NCI-H128 (cell line): ENCODE measurements around the gene LTBP2.

ENCODE experiments used
- DNase-seq: peaks from one replicate; lab custom pipeline; 2025; ENCODE audit not compliant: unreplicated experiment; lab: John Stamatoyannopoulos, UW

LTBP2 gene

DNA sequence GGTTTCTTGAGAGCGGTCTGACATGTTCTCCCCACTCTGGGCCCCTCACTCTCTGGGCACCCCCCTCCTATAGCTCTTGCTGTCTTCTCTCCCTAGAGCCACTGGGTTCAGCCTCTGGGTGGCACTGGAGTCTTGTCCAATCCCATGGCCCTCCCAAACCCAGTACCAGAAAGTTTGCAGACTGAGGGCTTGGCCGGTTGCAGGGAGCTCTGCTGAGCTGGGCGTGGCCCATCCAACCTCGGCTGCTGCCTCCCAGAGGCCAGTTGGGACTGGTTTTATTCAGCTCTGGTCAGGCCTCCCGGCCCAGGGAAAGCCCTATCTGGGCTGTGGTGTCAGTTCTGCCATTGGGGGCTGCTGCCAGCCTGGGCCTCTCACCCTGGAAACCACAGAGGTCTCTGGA is 80.6 kb downstream of the LTBP2 start:
- DNase-seq, result no peak

- DNase-seq, result no peak
Observed at GRCh38 chr14:74531006-74531405, 81.0 kb downstream of the LTBP2 start.

DNA sequence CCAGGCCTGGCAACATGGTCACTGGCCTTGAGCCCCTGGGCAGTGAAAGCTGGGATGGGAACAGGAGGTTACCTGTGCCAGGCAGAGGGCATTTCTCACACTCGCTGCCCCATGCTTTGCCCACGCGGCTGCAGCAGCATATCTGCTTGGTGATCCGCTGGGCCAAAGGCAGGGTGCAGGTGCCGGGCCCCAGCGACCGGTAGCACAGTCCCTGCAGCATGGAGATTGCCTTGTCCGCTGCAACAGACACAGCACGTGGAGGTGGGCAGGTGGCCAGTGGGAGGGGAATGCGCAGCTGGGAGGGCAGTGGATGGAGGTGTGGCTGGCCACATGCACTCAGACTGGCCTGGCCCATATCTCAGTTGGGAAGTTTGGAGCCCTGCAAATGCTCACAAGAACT is 83.2 kb downstream of the LTBP2 start:
- DNase-seq, result no peak

DNA sequence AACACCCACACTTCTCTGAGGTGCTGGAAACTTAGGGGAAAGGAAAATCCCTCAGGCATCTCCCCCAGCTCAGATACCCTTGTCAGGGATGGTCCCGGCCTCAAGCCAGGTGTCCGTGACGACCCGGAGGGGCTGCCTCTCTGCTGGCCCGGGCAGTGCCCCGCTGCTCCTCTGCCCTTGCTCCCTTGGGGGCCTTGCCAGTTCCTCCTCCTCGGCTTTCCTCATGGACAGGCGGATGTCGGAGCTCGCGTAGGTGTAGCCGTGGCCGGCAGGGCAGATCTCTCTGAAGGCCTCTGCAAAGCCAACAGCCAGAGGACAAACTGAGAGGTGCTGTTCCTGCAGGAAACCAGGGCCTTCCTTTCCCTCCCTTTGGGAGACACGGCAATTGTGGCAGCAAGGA is 83.6 kb downstream of the LTBP2 start:
- no peak for DNase-seq

DNA sequence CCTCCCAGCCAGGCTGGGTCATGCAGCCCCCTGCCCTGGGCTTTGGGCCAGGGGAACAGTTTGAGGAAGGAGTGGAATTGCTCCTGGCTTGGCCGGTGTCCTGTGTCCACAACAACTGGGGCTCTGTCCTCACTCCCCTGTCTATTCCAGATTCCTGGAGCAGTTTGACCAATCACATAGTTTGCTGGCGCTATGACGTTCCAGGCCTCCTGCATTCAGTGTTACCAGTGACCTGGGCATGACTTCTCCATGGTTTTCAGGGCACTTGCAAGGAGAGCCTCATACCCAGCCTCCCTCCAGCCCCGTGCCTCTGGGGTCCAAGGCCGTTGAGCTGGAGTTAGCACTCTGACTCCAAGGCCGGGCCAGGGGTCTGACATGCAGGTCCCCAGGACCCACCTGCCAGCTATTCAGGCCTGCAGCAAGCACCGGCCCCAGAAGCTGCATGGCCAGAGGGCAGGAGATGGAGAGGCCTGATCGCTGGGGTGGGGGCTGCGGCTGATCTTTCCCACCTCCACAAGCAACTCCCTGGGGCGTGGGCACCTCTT is 84.2 kb downstream of the LTBP2 start:
- DNase-seq, result no peak

DNA sequence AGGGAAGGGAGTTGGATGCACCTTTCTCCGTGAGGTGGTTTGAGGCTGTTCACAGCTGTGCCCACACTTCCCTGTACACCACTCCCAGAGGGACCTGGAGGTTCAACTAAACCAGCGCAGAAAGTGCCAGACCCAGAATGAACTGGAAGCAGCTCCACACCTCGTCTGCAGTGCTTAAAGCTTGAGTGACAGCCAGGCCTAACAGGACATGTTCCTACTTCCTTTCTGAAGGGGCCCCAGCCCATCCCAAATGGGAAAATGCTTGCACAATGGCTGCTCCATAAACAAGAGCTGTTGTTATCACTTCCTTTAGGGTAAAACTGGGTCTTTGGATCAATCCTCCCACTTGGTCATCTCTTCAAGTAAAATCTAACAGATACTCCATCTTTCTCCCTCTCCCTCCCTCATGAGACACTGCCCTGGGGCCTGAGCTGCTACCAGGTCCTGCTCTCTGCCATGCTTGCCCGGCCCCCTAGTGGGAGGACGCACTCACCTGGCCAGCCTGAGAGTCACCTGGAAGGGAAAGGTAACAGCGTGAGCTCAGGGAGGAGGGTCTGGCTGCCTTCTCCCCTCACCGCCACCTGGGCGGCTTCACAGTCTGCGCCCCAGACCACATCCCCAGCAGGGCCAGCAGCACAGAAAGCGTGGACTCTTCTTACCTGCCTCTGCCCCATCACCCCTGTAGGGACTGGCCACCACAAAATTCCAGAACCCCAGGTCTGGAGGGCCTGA is 85.0 kb downstream of the LTBP2 start:
- no peak for DNase-seq

DNA sequence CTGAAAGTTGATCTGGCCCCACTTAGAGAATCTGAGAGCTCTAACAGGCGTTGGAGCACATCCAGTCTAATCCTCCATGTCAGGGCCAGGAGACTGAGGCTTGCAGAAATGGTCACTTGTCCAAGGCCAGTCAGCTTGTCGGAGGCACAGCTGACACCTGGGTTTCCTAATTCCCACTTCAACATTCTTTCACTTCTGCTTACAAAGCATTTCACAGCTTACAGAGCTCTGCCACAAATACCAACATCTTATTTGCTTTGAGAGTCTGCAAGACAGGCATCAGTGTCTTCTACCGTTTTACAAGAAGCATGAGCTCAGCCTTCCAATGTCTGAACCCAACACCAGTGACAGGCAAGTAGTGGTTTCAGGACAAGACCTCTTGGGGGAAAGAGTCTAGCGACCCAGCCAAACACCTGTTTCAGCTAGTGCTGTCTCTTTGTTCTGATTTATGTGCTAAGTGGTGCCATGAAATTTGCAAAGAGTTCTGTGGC is 86.6 kb downstream of the LTBP2 start:
- DNase-seq, result no peak

DNA sequence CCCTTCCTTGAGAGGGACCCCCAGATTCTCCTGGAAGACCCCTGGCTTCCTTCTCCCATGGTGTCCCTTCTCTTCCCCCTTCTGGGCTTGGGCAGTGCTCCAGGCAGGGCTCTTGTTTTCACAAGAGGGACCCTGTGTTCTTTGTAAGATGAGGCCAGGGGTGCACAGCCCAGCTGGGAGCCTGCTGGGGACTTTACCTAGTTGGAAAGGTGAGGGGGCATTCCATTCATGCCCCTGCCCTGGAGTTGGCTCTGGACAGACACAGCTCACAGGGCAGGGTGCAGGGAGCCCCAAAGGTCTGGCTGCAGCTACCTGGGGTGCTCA is 87.3 kb downstream of the LTBP2 start:
- no peak for DNase-seq

DNA sequence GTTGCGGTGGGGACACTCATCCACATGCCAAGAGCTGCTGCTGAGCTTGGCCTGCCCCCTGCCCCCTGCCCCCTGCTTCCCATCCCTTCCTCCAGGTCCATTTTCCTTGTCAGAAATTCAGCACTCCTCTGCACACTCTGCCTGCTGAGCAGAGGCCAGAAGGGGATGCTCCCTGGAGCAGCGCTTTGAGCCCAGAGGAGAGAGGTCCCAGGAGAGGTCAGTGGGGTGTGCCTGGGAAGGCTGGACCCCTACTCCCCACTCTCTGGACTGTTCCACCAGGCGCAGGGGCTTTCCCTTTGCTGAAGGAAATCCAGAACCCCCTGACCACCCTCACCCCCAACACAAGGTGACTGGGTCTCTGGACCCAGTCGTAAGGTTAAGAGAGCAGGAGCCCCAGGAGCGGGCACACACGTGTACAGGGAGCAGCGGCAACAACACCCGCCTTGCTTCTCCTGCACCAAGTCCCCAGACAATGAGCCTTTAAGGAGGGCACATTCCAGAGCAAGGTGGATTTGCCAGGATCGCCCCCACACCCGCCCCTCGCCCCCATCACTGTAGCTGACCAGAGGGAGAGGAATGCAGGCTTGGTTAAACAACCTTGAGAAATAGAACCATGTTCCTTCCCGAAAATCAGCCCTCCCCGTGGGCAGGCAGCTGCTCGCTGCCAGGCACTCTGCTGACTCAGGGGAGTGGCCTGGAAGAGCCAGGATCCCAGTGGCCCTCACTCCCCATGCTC is 87.8 kb downstream of the LTBP2 start:
- no peak for DNase-seq

- no peak for DNase-seq
Observed at GRCh38 chr14:74522740-74523139, 89.3 kb downstream of the LTBP2 start.

- no peak for DNase-seq
Observed at GRCh38 chr14:74521756-74522155, 90.3 kb downstream of the LTBP2 start.

DNA sequence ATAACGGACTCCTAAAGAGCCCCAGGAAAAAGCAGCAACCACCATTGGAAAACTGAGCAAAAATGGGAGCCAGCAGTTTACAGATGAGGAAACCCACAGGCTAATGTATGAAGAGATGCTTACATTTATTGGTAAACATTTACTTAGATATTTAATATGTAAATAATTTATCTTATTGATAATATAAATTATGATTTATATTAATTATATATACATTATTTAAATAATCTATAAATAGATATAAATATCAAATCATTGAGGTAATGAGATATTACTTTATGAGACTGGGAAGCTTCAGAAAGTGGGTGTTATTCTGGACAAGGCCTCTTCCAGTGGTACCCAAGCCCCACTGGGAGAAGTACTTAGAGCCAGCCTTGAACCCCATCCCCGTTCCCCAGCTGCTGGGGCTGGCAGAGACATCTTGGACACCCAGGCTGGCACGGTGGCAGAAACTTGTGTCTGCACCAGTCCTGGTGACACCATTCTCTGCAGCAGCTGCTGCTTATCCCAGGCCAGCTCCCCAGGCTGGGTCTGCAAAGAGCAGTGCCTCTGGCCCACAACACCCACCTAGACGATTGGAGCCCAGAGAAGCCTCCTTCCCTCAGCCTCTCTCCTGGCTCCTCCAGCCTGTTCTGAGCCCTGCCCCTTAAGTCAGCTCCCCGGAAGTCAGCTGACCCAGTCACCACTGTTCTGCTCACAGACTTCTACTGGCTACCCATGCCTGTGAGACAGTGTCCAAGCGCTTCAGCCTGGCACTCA is 92.5 kb downstream of the LTBP2 start:
- DNase-seq, result no peak

GRCh38 chr14:74518221-74518620 is 93.8 kb downstream of the LTBP2 start:
- no peak for DNase-seq

- no peak for DNase-seq
Observed at GRCh38 chr14:74517731-74518130, 94.3 kb downstream of the LTBP2 start.

GRCh38 chr14:74516451-74517160 is 95.4 kb downstream of the LTBP2 start:
- DNase-seq, result no peak

DNA sequence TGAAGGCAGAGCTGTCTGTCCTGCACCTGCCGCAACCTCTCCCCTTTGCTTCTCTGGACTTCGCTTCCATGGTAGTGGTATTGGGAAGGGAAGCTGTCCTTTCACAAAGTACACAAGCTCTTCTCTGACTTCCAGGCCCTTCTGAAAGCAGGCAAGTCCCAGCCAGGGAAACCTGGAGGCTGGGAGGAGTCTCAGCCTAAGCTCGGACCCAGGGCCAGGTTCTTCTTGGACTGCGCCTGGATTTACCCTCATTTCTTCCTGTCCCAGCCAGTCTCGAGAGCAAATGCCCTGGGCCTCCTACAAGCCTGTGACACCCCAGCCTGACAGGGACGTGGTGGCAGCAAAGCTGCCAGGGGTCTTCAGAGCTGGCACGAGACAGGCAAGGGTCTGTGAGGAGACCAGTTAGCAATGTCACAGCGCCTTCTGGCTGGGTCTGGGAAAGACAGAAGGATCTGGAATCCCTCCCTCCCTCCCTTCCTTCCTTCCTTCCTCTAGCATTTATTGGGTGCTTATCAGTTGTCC is 96.1 kb downstream of the LTBP2 start:
- no peak for DNase-seq

- no peak for DNase-seq
Observed at GRCh38 chr14:74514471-74514941, 97.5 kb downstream of the LTBP2 start.

DNA sequence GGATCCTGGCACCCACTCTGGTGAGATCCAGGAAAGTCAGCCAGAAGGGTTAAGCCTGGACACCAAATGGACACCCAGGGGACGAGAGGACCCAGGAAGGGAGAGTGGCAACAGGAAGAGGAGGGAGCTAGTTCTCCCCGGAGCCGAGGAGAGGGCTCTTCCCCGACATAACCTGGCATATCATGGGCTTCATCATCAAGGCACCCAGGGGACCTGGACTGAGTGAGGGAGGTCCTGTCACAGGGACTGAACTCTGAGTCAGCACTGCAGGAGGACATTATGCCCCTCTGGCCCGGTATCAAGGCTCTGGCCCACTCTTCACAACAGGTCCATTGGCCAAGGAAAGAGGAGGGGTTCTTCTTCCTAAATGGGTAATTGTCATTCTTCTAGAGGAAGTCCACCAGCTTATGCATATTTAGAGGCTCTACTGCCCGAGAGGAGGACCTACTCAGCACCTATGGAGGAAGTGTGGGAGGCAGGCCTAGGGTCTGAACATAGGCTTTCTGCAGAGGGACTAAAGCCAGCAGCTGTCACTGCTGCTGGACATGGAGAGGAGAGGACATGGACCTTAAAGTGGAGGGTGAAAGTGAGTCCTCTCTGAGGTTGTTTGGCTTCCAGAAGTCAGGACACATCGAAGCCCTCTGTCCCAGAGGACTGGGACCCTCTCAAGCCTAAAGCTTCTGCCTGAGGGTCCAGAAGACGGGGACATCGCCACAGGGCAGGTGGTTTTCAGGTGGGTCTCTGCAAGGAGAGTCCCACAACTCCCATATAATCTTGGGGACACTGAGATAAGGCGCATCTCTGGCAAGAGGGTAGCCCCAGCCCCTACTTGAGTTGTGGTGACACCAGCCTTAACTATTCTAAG is 99.8 kb downstream of the LTBP2 start:
- DNase-seq, result no peak

GRCh38 chr14:74510959-74511409 is 101.1 kb downstream of the LTBP2 start:
- DNase-seq, result no peak
